Lower leg skin (tissue), 4 donors: ENCODE data around the gene MVB12B. TPM values are rescaled to one million over a fixed set of nuclear protein-coding genes. Genes with fewer than 3 reads are reported as not detected.

ENCODE experiments used
- DNase-seq, 2 donors: peaks; one replicate each; pipeline ENCODE4 v3.0.0-alpha.2; 2019; ENCODE audit warnings: low spot score in 2 of 2
- H3K4me3 ChIP-seq: fragments of 200-600 bp; sonication (generic); 2 replicates; pipeline ENCODE4 v1.5.1; 2017; ENCODE audit warnings: mild to moderate bottlenecking, low read depth; ENCODE audit not compliant: poor library complexity, severe bottlenecking
- CTCF ChIP-seq, 3 donors: fragments of 450-650 bp; IDR thresholded peaks; one replicate each; pipeline ENCODE4 v1.5.1; 2016; ENCODE audit warnings: antibody characterized with exemption in 3 of 3, mild to moderate bottlenecking in 3 of 3, moderate library complexity in 2 of 3
- POLR2A ChIP-seq, 2 donors: fragments of 450-650 bp; IDR thresholded peaks; one replicate each; pipeline ENCODE4 v1.6.1; 2016 to 2017; ENCODE audit warnings: antibody characterized with exemption in 2 of 2, mild to moderate bottlenecking in 1 of 2, moderate library complexity in 1 of 2
- WGBS, 2 donors: methylation state at CpG; one replicate each; pipeline ENCODE4 v1.1.5; 2018; 5-methylcytosine and 5-hydroxymethylcytosine counted together
- intact Hi-C: fragments of 100-400 bp; cut with DNase I; formaldehyde crosslinking; loops from one replicate; pipeline ENCODE4 v1.15.0; 2023; ENCODE audit warnings: low total_unique reads
- total RNA-seq, 4 donors: library from RNA; depleted of rRNA; stranded (reverse); fragments of >200 nt; gene quantifications; one replicate each; pipeline ENCODE4 v1.1.0, GENCODE V29; 2016

The MVB12B gene
- total RNA-seq, 4 donors from 2014 or later, result 8.6 to 12.5 (median 10.9) TPM

- WGBS, 2 donors, result 83% methylated on average over 14 of the region's 14 CpGs
- H3K4me3 ChIP-seq, result no peak overlapping the region
- DNase-seq, result no peak
- intact Hi-C loops, result no loop called here
- no peak for TF ChIP-seq POLR2A (IDR thresholded peaks at IDR 0.05)
- TF ChIP-seq CTCF (IDR thresholded peaks at IDR 0.05), result no peak
Measured at GRCh38 chr9:126528111-126528510, 201.5 kb downstream of the MVB12B start.

DNA sequence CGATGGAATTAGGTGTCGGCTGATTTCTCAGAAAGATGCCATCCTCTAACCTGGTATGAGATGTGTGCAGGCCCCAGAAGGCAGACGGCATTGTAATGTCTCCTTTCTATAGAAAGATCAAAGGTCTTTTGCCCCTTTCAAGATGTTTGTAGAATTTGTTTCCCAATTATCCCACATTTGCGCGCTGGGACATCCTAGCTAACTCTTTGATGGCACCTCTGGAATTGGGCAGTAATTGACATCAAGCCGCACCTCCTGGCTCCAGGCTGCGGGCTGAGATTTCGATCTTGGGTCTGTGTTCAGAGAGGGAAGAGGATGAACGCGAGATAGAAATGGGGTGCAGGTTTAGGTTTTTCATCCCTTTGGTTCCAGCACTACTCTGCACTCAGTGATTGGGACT is 202.3 kb downstream of the MVB12B start:
- DNase-seq, result no peak
- WGBS, 2 donors, result 92 to 94% methylated on average over 10 of the region's 10 CpGs
- TF ChIP-seq POLR2A (IDR thresholded peaks at IDR 0.05) (no peak), CTCF (IDR thresholded peaks at IDR 0.05) (no peak)
- intact Hi-C loops, result no loop called here
- H3K4me3 ChIP-seq, result no peak overlapping the region

GRCh38 chr9:126531035-126531571 is 204.5 kb downstream of the MVB12B start:
- 80 to 84% methylated on average over 10 of the region's 10 CpGs for WGBS, 2 donors
- TF ChIP-seq POLR2A (IDR thresholded peaks at IDR 0.05) (no peak), CTCF (IDR thresholded peaks at IDR 0.05) (no peak)
- intact Hi-C loops, result no loop called here
- DNase-seq, result no peak
- H3K4me3 ChIP-seq, result no peak overlapping the region

DNA sequence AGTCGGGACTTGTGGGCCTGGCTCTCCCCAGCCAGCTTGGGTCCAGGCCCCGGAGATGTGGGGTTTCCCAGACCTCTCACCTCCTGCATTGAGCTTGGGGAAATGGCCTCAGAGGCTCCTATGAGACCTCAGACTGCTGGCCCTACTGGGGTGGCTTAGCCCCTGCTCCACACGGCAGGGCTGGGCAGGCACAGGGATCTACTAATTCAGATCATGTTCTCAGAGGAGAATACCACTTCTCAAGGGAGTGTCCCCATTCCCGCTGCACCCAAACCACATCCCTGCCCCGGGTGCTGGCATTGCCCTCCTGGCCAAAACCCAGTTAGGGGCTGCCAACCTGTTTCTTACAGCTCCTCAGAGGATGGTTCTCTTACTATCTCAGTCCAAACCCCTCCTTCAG is 205.0 kb downstream of the MVB12B start:
- WGBS, 2 donors, result 35 to 40% methylated on average over 5 of the region's 5 CpGs
- intact Hi-C loops, result no loop called here
- no peak for DNase-seq
- TF ChIP-seq CTCF (IDR thresholded peaks at IDR 0.05), result no peak
- TF ChIP-seq POLR2A (IDR thresholded peaks at IDR 0.05), result no peak
- H3K4me3 ChIP-seq, result no peak overlapping the region

GRCh38 chr9:126532019-126532462 is 205.4 kb downstream of the MVB12B start:
- no peak overlapping the region for H3K4me3 ChIP-seq
- TF ChIP-seq CTCF (IDR thresholded peaks at IDR 0.05), result no peak
- TF ChIP-seq POLR2A (IDR thresholded peaks at IDR 0.05), result no peak
- intact Hi-C loops, result no loop called here
- WGBS, 2 donors, result 53 to 67% methylated on average over 9 of the region's 9 CpGs
- DNase-seq, result no peak

DNA sequence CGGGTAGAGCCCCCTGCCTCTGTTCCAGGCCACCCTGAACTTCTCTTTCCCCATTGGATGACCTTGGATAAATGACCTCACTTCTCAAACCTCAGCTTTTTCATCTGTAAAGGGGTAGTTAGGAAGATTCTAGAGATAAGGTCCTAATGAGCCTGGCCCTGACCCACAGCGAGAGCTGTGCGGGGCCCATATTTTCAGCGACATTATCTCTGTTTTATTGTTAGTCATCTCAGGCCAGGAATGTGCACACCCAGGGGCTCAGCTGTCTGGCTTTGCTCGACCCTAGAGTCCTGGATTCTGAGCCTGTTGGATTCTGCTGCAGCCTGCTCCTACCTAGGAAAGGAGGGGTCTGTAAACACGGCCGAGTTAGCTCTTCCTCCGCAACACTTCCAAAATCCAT is 205.9 kb downstream of the MVB12B start:
- intact Hi-C loops, result no loop called here
- TF ChIP-seq CTCF (IDR thresholded peaks at IDR 0.05), result no peak
- TF ChIP-seq POLR2A (IDR thresholded peaks at IDR 0.05), result no peak
- H3K4me3 ChIP-seq, result no peak overlapping the region
- DNase-seq, result no peak
- WGBS, 2 donors, result 57 to 74% methylated on average over 8 of the region's 8 CpGs
